SIG-M5 treated with dmso at 0.1 percent for 504 hours (cell line): Measurements from ENCODE around the gene LILRA5.
"Not testable (repeated sequence)": the region's sequence is repeated elsewhere in the genome, so short reads cannot be mapped to it uniquely, and the experiment has no call there.

Experiments used
- DNase-seq: peaks from one replicate; lab custom pipeline; 2025; ENCODE audit not compliant: unreplicated experiment; lab: John Stamatoyannopoulos, UW

LILRA5 gene

DNA sequence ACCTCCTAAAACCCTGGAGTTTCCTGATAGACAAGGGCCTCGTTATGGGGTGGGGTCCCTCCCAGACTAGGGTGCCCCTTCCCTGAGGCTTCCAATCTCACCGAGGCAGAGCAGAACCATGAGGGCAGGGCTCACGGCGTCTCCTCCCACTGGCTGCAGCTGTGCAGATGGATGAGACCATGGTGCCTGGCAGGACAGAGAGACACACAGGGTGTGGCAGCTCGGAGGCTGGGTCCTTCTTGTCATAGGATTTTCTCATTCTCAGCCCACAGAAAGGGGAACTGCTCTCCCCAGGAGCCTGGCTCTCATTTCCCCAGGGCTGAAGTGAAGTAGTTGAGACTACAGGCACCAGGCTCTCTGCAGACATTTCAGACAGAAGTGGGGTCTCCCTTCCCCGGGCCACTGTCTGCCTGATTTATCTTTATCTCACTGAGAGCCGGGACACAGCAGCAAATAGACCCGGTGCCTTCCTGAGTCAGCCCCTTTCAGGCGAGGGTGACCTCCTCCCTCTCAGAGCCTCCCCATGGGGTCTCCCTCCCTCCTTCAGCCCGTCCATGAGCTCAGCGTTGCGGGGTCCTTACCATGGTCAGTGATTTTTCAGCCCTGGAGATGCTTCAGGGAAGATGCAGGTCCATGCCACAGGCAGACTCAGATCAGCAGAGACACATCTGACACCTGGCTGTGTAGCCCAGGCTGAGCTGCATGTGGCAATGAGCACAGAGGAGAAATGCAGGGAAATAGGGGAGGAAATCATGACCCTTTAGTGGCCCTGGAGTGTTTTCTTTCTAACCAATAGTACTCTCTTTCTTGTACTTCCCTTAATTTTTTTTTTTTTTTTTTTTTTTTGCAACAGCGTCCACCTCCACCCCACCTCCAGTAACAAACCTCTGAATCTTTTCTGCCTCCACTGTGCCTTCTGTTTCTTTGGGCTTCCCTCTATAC is at the start of gene LILRA5:
Gene LILRA5, minus strand, starts transcription at position 731 of the 942 bp plus-strand sequence. Its CDS starts 147 bp downstream, at position 584.
- DNase-seq = peak; percentile 77

DNA sequence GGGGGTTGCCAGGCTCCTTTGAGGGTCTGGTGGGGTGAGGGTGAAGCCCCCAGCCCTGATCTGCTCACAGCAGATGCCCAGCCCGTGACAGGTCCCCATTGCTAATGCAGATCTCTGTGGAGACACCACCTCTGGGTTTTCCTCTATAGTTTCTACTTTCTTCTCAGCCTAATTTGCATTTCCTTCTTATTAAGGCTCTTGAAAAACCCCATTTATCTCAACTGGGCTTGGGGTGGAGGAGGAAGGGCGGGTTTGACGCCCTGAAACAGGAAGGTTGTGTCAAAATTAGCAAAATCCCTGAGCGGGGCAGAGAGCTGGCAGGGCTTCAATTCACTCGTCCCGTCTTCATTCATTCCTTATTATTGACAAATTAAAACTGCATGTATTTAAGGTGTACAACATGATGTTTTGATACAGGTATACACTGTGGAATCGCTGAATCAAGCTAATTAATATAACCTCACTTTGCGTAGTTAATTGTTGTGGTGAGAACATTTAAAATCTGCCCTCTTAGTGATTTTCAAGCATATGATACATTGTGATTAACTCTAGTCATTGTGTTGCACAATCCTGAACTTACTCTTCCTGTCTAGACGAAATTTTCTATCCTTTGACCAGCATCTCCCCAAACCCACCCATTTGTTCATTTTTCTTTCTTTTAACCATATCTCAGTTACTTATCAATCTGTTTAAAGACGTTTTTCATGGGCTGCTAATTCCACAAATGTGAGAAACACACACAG is 48.9 kb upstream of the LILRA5 start:
- peak; percentile 46 for DNase-seq

DNA sequence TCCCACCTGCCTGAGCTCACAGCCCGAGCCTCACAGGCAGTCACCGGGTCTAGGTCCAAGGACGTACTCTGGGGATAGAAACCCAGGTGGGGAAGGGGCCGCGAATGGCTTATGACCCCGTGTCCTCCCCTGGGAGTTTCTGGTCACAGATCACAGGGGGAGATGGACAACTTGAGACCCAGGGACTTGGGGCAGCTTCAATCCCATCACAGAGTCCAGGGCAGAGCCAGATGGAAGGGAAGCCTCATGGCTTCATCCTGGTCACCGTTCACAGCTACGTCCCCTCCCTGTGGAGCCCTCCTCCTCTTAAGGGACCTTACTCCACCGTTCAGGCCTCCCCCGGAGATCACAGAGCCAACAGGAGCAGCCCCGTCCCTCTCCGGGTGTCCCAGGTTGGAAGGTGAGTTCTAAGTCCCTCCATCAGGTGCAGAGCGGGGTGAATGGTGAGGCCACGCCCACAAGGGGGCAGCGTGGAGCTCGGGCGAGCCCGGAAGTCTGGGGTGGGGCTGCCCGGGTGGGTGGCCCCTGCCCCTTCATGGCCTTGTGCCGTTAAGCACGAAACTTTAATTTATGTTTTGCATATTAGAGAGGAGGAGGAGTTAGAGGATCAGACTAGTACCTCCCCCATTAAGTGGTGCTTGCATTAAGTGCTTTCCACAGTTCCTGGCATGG is 46.3 kb upstream of the LILRA5 start:
- not testable (repeated sequence) for DNase-seq

DNA sequence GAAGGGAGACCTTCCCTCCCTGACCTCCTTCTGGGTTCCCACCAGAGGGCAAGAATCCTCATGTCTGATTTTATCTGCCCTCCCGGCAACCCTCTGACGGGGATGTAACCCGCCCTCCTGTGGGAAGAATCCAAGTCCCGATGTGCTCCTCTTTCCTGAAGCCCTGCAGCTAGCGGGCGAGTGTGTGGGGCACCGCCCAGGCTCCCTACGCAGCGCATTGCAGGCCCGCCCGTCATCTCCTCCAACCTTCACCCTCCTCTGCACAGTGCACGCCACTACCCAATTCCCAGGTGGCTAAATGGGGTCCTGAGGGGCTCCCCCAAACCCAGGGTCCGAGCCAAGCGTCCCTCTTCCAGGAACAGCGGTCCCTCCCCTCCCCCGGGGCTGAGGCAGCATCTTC is 44.4 kb upstream of the LILRA5 start:
- DNase-seq = no peak

DNA sequence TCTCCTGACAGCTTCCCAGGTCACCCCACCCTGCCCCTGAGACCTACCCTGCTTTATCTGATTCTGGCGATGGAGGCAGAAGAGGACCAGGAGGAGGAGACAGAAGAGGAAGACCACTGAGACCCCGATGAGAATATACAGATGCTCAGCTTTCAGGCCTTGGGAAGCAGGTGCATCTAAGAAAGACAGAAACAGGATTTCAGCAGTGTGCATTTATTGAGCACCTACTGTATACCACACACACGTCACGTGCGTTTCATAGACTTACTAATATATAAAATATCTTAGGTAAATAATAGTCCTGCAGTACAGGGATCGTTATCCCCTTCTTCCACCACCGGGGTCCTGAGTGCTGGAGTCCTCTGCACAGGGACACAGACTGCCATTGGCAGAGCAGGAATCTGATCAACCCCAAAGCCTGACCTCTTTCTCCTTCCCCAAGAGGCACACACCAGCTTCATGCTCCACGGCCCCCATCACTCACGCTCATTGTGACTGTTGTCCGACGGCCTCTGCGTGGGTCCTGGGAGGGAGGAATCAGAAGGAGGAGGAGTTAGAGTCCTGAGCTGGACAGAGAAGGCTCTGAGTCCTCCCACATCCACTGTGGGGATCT is 43.6 kb upstream of the LILRA5 start:
- no peak for DNase-seq

DNA sequence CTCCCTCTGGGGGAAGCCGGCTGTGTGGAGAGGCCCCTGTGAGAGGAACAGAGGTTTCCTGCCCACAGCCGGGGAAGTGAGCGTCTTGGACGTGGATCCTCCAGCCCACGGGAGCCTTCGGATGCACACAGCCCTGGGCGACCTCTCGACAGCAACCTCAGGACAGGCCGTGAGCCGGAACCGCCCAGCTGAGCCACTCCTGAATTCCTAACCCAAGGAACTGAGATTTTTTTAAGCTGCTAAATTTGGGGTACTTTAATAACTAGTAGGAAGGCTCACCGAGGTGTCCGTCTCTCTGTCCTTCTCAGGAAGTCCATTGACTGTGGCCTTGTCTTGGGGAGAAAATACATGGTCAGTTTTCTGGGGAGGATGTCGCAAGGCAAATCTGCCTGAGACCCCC is 42.7 kb upstream of the LILRA5 start:
- no peak for DNase-seq

DNA sequence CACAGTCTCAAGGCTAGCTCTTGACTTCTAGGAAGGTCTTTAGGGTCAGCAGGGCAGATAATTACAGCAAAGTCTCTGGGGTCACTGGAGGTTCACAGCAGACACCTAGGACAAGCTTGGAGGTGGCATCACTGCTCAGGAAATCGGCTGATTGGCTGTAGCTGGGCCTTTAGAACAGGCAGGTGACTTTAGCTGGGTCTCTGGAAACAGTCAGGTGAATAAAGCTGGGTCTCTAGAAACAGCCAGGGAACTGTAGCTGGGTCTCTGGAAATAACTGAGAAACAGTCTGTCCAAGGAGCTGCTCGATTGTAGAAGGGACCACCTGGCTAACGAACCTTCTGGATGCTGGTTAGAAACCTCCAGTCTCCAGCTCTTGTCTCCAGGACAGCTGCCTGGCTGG is 41.8 kb upstream of the LILRA5 start:
- no peak for DNase-seq

DNA sequence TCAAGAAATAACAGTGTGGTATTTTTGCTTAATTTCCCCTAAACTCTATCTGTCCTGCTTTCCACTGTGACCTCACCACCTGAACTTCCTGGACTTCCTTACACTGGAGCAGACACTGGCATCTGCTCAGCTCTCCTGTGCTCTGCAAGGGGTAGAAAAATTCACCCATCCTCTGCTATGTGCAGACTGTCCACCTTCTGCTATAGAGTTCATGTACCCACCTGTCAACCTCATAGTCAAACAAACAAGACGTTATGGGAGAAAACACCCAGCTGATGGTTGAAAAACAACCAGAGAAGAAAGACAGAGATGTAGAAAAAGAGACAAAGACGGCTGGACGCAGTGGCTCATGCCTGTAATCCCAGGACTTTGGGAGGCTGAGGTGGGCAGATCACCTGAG is 39.6 kb upstream of the LILRA5 start:
- DNase-seq = no peak

DNA sequence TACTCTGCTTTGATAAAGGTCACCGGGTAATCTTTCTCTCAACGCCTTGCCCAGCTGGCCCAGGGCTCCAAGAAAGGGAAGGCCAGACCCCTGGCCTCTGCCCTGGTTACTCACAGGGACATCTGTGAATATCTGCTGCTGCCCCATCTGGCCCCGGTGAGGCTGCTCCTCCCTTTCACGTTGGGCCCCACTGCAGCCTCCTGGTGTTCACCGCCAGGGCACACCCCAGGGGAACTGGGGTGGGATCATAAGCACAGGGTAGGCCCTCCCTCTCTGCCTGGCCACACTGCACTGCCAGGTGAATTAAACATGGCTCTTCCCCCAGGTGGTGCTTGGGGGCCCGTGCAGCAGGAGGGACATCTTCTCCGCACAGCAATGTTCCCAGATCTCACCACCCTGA is 39.1 kb upstream of the LILRA5 start:
- no peak for DNase-seq

DNA sequence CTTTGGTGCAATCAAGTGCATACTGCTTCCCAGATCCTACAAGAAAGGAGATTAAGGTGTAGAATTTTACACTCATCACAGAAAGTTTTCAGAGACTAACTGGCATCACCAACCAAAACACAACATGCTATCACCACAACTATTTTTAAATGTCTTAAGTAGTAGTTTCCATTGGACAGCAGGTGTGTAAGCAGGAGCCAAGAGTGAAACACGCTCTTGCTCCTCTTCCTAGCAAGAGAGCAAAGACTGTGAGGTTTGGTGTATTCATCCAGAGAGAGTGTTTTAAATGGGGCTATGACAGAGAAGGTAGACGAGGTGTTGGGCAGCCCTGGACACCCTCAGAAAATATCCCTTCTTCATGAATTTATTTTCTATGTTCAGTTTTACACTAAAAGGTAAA is 38.5 kb upstream of the LILRA5 start:
- DNase-seq = no peak

DNA sequence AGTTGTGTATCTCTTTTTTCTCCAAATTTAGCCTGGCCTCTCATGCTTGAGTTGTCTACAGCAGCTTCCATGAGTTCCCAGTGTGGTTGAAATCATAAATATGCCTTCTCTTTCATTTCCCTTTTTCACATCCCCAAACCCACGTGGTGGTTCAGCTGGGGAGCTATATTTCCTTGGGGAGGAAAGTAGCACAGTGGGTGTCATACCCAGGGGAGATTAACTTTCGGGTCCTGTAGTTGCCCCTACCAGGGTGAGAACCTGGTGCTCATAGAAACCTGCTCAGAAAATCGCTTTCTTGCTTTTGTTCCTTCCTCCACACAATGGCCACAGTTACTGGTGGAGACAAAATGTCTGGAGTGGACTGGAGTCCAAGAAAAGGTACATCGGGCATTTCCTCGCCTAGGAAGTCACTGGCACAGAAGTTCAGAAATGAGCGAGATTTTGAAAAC is 33.0 kb upstream of the LILRA5 start:
- DNase-seq = peak; percentile 87

DNA sequence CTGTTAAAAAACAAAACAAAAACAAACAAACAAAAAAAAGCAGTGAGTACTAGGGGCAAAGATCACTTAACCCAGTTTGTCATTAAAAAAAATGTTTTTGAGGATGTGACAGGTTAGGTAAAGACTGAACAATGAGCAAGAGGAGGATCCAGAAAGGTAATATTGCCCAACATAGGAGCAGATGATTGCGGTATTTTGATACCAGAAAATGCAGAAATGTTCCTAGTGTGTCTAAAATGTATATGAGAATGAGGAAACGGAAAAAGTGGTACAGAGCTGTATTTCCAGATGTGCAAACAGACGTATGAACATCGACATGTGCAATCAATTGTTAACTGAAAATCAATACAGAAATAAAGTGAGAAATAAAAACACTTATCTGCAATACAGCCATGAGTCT is 30.9 kb upstream of the LILRA5 start:
- DNase-seq = peak; percentile 89

DNA sequence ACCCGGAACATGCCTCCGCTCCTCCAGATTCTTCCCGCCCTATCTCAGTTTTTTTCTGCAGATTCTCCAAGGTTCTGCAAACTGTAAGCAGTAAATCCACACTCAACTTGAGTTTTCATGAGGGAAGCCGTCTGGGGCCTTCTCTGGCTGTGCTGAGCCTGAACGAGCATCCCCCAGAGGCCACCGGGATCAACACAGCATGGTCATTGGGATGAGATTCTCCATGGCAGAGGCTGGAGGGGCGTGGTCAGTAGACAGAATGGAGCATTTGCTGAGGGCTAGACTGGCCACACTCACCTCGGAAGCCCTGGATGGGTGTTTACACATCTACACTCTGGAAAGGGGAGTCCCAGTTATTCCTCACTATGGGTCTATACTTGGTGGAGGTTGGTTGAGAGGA is 28.3 kb upstream of the LILRA5 start:
- no peak for DNase-seq

DNA sequence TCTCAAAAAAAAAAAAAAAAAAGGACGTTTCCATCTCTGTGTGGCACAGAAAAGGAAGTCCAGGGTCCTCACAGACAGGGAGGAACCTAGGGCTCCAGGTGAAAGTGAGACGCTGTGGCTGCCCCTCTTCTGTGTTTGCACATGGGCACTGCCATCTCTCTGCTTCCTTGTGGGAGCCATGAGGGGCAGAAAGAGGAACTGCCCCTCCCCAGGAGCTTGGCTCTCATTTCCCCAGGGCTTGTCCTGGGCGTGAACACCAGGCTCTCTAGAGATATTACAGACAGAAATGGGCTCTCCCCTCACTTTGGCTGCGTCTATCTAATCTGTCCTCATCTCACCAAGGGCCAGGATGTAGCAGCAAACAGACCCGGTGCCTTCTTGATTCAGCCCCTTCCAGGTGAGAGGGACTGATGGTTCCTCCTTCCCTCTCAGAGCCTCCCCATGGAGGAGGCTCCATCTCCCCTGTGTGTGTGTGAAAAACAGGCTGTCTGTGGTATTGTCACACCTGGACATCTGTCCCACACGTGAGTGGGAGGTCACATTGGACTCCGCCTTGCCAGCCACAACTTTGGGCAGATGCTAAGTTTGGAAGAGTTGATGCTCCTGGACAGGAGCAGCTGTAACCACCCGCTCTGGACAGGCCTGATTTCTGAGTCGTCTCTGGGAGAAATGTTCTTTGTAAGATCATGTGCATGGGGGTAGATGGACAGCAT is 26.8 kb upstream of the LILRA5 start:
- peak; percentile 54 for DNase-seq

DNA sequence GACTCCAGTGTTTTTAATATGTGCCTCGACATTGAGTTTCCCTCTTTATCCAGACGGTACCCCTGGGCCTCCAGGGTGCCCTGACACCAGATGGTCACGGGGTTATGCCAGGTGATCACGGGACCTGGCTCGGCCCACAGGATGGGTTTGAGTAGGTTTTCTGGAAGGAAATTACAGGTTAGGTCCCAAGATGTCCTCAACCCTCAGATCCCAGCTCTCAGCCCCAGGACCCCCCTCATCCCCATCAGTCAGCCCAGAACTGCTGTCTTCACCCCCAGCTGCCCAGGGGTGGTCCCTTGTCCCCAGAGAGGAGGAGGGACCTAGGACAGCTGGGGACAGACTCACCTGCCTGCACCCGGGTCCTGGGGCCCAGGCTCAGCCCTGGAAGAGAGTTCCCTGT is 25.6 kb upstream of the LILRA5 start:
- no peak for DNase-seq

DNA sequence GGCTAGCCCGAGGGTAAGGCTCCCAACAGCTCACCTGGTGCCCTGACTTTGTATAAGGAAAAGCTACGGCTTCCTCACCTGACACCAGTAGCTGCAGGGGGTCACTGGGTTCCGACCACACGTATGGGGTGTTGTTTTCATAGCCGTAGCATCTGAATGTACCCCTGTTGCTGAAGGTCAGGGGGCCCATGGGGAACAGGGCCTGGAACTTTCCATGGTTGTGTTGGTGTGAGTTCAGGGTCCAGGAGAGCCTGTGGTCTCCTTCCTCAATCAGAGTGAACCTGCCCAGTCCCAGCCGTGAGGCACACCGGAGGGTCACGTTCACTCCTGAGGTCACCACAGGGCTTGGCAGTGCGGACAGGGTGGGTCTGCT is 24.9 kb upstream of the LILRA5 start:
- DNase-seq = no peak

DNA sequence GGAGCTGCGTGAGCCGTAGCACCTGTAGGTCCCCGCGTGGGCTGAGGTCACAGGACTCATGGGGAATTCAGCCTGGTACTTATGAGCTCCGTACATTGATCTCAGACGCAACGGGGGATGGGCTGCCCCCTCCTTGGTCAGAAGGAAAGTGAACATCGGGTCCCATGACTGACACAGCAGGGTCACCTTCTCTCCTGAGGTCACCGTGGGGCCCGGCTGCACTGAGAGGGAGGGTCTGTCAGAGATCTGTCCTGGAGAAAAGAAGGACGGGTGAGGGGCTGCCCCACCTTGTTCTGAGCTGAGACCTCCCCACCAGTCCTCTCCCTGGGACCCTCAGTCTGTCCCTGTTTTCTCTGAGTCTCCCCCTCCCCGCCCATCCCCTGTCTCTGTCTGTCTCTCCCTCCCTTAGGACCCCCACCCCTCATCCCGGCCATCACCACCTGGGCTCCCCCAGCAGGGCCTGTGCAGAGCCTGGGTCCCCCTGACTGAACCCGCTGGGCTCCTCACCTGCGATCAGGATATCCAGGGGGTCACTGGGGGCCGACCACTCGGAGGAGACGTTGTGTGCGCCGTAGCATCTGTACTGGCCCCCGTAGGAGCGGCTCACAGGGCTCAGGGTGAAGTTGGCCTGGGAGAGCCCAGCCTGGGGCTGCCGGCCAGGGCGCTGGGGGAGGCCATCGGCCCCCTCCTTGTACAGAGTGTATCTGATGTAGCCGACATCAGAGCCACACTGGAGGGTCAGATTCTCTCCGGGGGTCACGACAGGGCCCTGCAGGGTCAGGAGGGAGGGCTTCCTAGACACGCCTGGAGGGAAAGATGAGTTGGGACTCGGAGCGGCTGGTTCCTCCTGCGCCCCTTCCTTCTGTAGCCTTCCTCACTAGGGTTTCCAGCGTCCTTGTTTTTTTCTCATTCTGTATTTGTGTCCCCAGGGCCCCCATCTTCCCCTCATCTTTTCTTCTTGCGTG is 24.2 kb upstream of the LILRA5 start:
- no peak for DNase-seq

DNA sequence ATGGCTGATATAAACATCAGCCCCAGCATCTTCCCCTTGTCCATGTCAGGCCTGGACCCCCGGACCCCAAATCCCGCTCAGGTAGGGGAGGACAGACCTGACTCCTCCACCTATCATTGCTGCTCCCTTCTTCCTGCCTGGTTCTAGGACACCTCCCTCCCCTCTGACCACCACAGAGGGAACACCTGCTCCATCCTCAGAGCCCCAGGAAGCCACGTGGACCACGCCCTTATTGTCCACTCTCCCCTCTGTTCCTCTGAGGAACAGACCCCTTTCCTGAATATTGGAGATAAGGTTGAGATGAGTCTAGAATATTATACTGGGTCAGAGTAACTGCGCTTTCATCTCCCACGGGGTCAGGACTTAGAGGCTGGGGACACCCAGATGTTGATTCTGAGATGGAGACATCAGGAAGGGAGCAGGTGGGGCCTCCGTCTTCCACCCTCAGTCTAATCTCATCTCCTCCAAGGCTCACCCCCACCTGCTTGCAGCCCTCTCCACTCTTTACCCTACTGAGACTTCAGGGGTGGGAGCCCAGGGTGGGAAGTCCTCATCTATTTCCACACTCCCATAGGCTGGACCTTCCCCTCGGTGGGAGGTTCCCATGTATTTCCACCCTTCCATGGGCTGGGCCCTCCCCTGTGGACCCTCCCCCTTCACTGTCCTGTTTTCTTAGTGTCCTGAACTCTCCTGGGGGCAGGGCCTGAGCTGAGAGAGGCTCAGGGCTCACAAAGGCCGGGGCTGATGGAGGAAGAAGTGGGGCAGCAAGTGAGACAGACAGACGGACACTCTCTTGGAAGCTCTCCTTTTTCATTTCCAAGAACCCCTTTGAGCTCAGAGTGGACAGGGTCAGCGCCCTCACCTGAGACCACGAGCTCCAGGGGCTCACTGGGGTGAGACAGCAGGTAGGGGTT is 23.3 kb upstream of the LILRA5 start:
- no peak for DNase-seq
